ENCODE measurements around the gene HTN1. TPM values are rescaled to one million over a fixed set of nuclear protein-coding genes. Genes with fewer than 3 reads are reported as not detected.
A peak's percentile ranks its signal among the peaks of the same experiment; 100 is the strongest.
"Not testable (repeated sequence)": the region's sequence is repeated elsewhere in the genome, so short reads cannot be mapped to it uniquely, and the experiment has no call there.

The HTN1 gene
- polyA plus RNA-seq (2013, experiment 1 of 2) = not detected
- polyA plus RNA-seq (2013, experiment 2 of 2) = not detected

- not testable (repeated sequence) for H3K4me1 ChIP-seq (ENCODE audit: control insufficient read depth in 2 of 2, insufficient read depth in 1 of 2, low read depth in 1 of 2, low read length in 2 of 2); H4K91ac ChIP-seq (ENCODE audit: low read depth, low read length, poor library complexity); H3K23ac ChIP-seq (ENCODE audit: low read depth, low read length, poor library complexity); H3K27me3 ChIP-seq (ENCODE audit: control insufficient read depth in 3 of 3, insufficient read depth in 3 of 3, low read depth in 1 of 3, low read length in 3 of 3); H2BK120ac ChIP-seq (ENCODE audit: low read depth, low read length); H3K4me2 ChIP-seq (ENCODE audit: insufficient read depth, low read length, poor library complexity, severe bottlenecking); H2AK5ac ChIP-seq (ENCODE audit: low read depth, low read length); H3K18ac ChIP-seq (ENCODE audit: low read length); H4K8ac ChIP-seq (ENCODE audit: low read depth, low read length); H2BK5ac ChIP-seq (ENCODE audit: low read length); H3K27ac ChIP-seq (replicated peaks; ENCODE audit: low read length); H2BK15ac ChIP-seq (ENCODE audit: low read length); DNase-seq (ENCODE audit: low spot score); H3K4ac ChIP-seq (ENCODE audit: low read length); H3K79me1 ChIP-seq (ENCODE audit: low read depth, low read length); H3K4me3 ChIP-seq (ENCODE audit: low read length in 2 of 2); H3K14ac ChIP-seq (ENCODE audit: low read length); H2AFZ ChIP-seq (ENCODE audit: low read length); H2BK12ac ChIP-seq (ENCODE audit: low read length); H3K36me3 ChIP-seq (replicated peaks in 1 of 2; ENCODE audit: control insufficient read depth in 2 of 2, insufficient read depth in 2 of 2, low read length in 2 of 2); H3K9ac ChIP-seq (ENCODE audit: low read depth, low read length, poor library complexity); H3K9me3 ChIP-seq (replicated peaks in 1 of 2; ENCODE audit: control insufficient read depth in 2 of 2, insufficient read depth in 1 of 2, low read depth in 1 of 2, low read length in 2 of 2)
- whole genome bisulfite sequencing, 2 donors (ENCODE audit: extremely low coverage in 2 of 2, insufficient read length in 2 of 2, insufficient replicate concordance in 1 of 2) = no CpG with 5 or more reads among the region's 6 CpGs
Observed at GRCh38 chr4:70050138-70050537, at the start of gene HTN1. Gene HTN1, plus strand, starts transcription at chr4:70050438. Its CDS starts 2,639 bp downstream, at chr4:70053077.

DNA sequence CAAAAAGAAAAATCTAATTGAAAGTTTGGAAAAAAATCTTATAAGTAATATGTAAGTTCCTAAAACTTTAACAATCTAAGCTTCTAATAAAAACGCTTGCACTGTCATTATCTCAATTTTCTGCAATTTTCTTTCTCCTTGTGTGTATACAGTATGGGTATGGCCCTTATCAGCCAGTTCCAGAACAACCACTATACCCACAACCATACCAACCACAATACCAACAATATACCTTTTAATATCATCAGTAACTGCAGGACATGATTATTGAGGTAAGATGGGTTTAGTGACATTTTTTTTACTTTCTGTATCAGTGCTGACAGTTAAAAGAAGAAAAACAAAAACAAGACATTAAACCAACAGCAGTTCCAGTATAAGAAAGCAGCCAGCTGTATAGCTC is 49.5 kb upstream of the HTN1 start:
- Histone ChIP-seq H2BK120ac (ENCODE audit: low read depth, low read length) (no peak overlapping the region), H3K36me3 (replicated peaks in 1 of 2; ENCODE audit: control insufficient read depth in 2 of 2, insufficient read depth in 2 of 2, low read length in 2 of 2) (no peaks in the 10 kb centered on the region), H2BK12ac (ENCODE audit: low read length) (no peak overlapping the region), H3K9me3 (replicated peaks in 1 of 2; ENCODE audit: control insufficient read depth in 2 of 2, insufficient read depth in 1 of 2, low read depth in 1 of 2, low read length in 2 of 2) (no peaks in the 10 kb centered on the region), H2BK15ac (ENCODE audit: low read length) (no peak overlapping the region), H2AK5ac (ENCODE audit: low read depth, low read length) (no peak overlapping the region), H3K9ac (ENCODE audit: low read depth, low read length, poor library complexity) (no peak overlapping the region), H4K8ac (ENCODE audit: low read depth, low read length) (no peak overlapping the region), H3K4ac (ENCODE audit: low read length) (no peak overlapping the region), H3K4me3 (ENCODE audit: low read length in 2 of 2) (no peak overlapping the region), H2AFZ (ENCODE audit: low read length) (no peak overlapping the region), H3K27me3 (ENCODE audit: control insufficient read depth in 3 of 3, insufficient read depth in 3 of 3, low read depth in 1 of 3, low read length in 3 of 3) (no peaks in the 10 kb centered on the region), H3K79me1 (ENCODE audit: low read depth, low read length) (no peaks in the 10 kb centered on the region), H2BK5ac (ENCODE audit: low read length) (no peak overlapping the region), H3K14ac (ENCODE audit: low read length) (no peak overlapping the region), H3K4me1 (ENCODE audit: control insufficient read depth in 2 of 2, insufficient read depth in 1 of 2, low read depth in 1 of 2, low read length in 2 of 2) (no peaks in the 10 kb centered on the region), H3K23ac (ENCODE audit: low read depth, low read length, poor library complexity) (no peak overlapping the region), H3K18ac (ENCODE audit: low read length) (no peak overlapping the region), H3K4me2 (ENCODE audit: insufficient read depth, low read length, poor library complexity, severe bottlenecking) (no peak overlapping the region), H4K91ac (ENCODE audit: low read depth, low read length, poor library complexity) (no peak overlapping the region), H3K27ac (replicated peaks; ENCODE audit: low read length) (no peak overlapping the region)
- no peak for DNase-seq (ENCODE audit: low spot score)
- no CpG with 5 or more reads among the region's 1 CpG for WGBS, 2 donors (ENCODE audit: extremely low coverage in 2 of 2, insufficient read length in 2 of 2, insufficient replicate concordance in 1 of 2)

DNA sequence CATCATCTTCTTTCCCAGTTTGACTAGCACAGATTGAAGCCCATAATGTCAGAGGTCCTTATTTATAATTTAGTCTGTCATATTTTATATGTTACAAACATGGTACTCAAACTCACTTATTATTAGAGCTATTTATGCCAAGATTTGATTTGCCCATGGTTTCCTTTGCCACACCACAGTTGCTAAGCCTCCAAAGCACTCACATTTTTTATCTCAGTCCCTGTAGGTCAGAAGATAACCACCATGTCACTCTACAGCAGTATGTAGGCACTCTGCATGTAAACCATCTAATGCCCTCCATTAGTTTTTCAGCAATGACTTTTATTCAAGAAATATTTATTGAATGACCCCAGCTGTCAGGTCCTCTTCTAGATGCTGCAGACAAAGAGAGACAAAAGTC is 47.7 kb upstream of the HTN1 start:
- Histone ChIP-seq H3K27me3 (ENCODE audit: control insufficient read depth in 3 of 3, insufficient read depth in 3 of 3, low read depth in 1 of 3, low read length in 3 of 3) (no peaks in the 10 kb centered on the region), H3K79me1 (ENCODE audit: low read depth, low read length) (no peaks in the 10 kb centered on the region), H3K18ac (ENCODE audit: low read length) (no peak overlapping the region), H3K27ac (replicated peaks; ENCODE audit: low read length) (no peak overlapping the region), H2BK5ac (ENCODE audit: low read length) (no peak overlapping the region), H3K4me1 (ENCODE audit: control insufficient read depth in 2 of 2, insufficient read depth in 1 of 2, low read depth in 1 of 2, low read length in 2 of 2) (no peaks in the 10 kb centered on the region), H2AFZ (ENCODE audit: low read length) (no peak overlapping the region), H3K4ac (ENCODE audit: low read length) (no peak overlapping the region), H2AK5ac (ENCODE audit: low read depth, low read length) (no peak overlapping the region), H3K4me2 (ENCODE audit: insufficient read depth, low read length, poor library complexity, severe bottlenecking) (no peak overlapping the region), H3K14ac (ENCODE audit: low read length) (no peak overlapping the region), H2BK120ac (ENCODE audit: low read depth, low read length) (no peak overlapping the region), H3K23ac (ENCODE audit: low read depth, low read length, poor library complexity) (no peak overlapping the region), H2BK15ac (ENCODE audit: low read length) (no peak overlapping the region), H3K9me3 (replicated peaks in 1 of 2; ENCODE audit: control insufficient read depth in 2 of 2, insufficient read depth in 1 of 2, low read depth in 1 of 2, low read length in 2 of 2) (no peaks in the 10 kb centered on the region), H3K9ac (ENCODE audit: low read depth, low read length, poor library complexity) (no peak overlapping the region), H3K4me3 (ENCODE audit: low read length in 2 of 2) (no peak overlapping the region), H3K36me3 (replicated peaks in 1 of 2; ENCODE audit: control insufficient read depth in 2 of 2, insufficient read depth in 2 of 2, low read length in 2 of 2) (no peaks in the 10 kb centered on the region), H4K91ac (ENCODE audit: low read depth, low read length, poor library complexity) (no peak overlapping the region), H4K8ac (ENCODE audit: low read depth, low read length) (no peak overlapping the region), H2BK12ac (ENCODE audit: low read length) (no peak overlapping the region)
- DNase-seq (ENCODE audit: low spot score) = no peak

- Histone ChIP-seq H4K8ac (ENCODE audit: low read depth, low read length) (no peak overlapping the region), H2BK5ac (ENCODE audit: low read length) (no peak overlapping the region), H2BK15ac (ENCODE audit: low read length) (no peak overlapping the region), H2BK12ac (ENCODE audit: low read length) (no peak overlapping the region), H3K79me1 (ENCODE audit: low read depth, low read length) (no peaks in the 10 kb centered on the region), H3K14ac (ENCODE audit: low read length) (no peak overlapping the region), H3K4me3 (ENCODE audit: low read length in 2 of 2) (no peak overlapping the region), H3K18ac (ENCODE audit: low read length) (no peak overlapping the region), H2BK120ac (ENCODE audit: low read depth, low read length) (no peak overlapping the region), H3K4me1 (ENCODE audit: control insufficient read depth in 2 of 2, insufficient read depth in 1 of 2, low read depth in 1 of 2, low read length in 2 of 2) (no peaks in the 10 kb centered on the region), H3K27ac (replicated peaks; ENCODE audit: low read length) (no peak overlapping the region), H3K4ac (ENCODE audit: low read length) (no peak overlapping the region), H3K9ac (ENCODE audit: low read depth, low read length, poor library complexity) (no peak overlapping the region), H3K27me3 (ENCODE audit: control insufficient read depth in 3 of 3, insufficient read depth in 3 of 3, low read depth in 1 of 3, low read length in 3 of 3) (no peaks in the 10 kb centered on the region), H2AFZ (ENCODE audit: low read length) (no peak overlapping the region), H4K91ac (ENCODE audit: low read depth, low read length, poor library complexity) (no peak overlapping the region), H3K36me3 (replicated peaks in 1 of 2; ENCODE audit: control insufficient read depth in 2 of 2, insufficient read depth in 2 of 2, low read length in 2 of 2) (no peaks in the 10 kb centered on the region), H3K4me2 (ENCODE audit: insufficient read depth, low read length, poor library complexity, severe bottlenecking) (no peak overlapping the region), H2AK5ac (ENCODE audit: low read depth, low read length) (no peak overlapping the region), H3K9me3 (replicated peaks in 1 of 2; ENCODE audit: control insufficient read depth in 2 of 2, insufficient read depth in 1 of 2, low read depth in 1 of 2, low read length in 2 of 2) (no peaks in the 10 kb centered on the region), H3K23ac (ENCODE audit: low read depth, low read length, poor library complexity) (no peak overlapping the region)
- DNase-seq (ENCODE audit: low spot score) = peak; percentile 46
- no CpG with 5 or more reads among the region's 3 CpGs for WGBS, 2 donors (ENCODE audit: extremely low coverage in 2 of 2, insufficient read length in 2 of 2, insufficient replicate concordance in 1 of 2)
Observed at GRCh38 chr4:70008771-70009170, 41.5 kb upstream of the HTN1 start.
